ENCODE data around the gene CA6. TPM values are rescaled to one million over a fixed set of nuclear protein-coding genes. Genes with fewer than 3 reads are reported as not detected.

Gene CA6
- total RNA-seq, 1 donor from 2014 or later: not detected

DNA sequence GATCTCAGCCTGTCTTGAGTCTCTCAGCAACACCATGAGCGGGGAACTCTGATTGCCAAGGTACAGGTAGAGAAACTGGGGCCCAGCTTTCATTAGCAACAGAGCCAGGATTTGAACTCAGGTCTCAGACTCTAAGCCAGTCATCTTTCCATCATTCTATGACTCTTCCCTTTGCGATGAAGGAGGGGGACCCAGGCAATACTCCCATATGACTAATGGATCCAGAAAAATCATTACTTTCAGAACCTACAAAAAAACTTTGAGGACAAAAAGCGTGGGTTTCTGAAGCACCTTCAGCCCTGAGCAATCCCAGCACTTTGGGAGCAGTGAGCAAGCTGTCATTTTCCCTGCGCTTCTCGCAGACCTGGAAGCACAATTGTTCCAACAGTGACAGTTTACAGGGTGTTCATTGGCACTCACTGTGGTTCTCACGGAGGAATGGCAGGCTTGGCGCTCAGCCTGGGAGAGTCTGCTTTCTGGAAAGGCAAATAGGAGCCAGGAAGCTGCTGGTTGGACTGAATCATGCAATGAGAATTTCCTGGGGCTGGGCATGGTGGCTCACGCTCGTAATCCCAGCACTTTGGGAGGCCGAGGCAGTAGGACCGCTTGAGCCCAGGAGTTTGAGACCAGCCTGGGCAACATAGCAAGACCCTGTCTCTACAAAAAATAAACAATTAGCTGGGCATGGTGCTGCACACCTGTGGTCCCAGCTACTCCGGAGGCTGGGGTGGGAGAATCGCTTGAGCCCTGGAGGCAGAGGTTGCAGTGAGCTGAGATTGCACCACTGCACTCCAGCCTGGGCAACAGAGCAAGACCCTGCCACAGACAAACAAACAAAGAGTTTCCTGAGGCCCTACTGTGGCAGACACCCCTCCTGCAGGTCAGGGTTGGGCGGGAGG, 40.5 kb downstream of the CA6 start:
- peak; percentile 74 for DNase-seq (ENCODE audit: low read depth)
- H3K4me3 ChIP-seq (ENCODE audit: low read depth, low read length): no peak overlapping the region
- TF ChIP-seq, protein P1, sequence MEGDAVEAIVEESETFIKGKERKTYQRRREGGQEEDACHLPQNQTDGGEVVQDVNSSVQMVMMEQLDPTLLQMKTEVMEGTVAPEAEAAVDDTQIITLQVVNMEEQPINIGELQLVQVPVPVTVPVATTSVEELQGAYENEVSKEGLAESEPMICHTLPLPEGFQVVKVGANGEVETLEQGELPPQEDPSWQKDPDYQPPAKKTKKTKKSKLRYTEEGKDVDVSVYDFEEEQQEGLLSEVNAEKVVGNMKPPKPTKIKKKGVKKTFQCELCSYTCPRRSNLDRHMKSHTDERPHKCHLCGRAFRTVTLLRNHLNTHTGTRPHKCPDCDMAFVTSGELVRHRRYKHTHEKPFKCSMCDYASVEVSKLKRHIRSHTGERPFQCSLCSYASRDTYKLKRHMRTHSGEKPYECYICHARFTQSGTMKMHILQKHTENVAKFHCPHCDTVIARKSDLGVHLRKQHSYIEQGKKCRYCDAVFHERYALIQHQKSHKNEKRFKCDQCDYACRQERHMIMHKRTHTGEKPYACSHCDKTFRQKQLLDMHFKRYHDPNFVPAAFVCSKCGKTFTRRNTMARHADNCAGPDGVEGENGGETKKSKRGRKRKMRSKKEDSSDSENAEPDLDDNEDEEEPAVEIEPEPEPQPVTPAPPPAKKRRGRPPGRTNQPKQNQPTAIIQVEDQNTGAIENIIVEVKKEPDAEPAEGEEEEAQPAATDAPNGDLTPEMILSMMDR (conservative IDR thresholded peaks at IDR 0.05; ENCODE audit: low read depth, low read length): no peak

DNA sequence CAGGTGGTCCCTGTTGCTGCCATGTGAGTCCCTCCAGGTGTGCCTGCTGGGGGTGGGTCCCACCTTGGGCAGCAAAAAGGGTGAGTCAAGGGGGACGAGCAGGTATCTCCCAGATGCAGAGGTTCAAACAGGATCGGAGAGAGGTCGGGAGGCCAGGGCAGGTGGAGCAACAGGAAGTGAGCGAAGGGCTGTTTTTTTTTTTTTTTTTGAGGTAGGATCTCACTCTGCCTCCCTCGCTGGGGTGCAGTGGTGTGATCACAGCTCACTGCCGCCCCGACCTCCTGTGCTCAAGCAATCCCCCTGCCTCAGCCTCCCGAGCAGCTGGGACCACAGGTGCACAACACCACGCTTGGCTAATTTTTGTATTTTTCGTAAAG, 41.1 kb downstream of the CA6 start:
- DNase-seq (ENCODE audit: low read depth): no peak
- TF ChIP-seq, protein P1 (conservative IDR thresholded peaks at IDR 0.05; ENCODE audit: low read depth, low read length): no peak
- no peak overlapping the region for H3K4me3 ChIP-seq (ENCODE audit: low read depth, low read length)

DNA sequence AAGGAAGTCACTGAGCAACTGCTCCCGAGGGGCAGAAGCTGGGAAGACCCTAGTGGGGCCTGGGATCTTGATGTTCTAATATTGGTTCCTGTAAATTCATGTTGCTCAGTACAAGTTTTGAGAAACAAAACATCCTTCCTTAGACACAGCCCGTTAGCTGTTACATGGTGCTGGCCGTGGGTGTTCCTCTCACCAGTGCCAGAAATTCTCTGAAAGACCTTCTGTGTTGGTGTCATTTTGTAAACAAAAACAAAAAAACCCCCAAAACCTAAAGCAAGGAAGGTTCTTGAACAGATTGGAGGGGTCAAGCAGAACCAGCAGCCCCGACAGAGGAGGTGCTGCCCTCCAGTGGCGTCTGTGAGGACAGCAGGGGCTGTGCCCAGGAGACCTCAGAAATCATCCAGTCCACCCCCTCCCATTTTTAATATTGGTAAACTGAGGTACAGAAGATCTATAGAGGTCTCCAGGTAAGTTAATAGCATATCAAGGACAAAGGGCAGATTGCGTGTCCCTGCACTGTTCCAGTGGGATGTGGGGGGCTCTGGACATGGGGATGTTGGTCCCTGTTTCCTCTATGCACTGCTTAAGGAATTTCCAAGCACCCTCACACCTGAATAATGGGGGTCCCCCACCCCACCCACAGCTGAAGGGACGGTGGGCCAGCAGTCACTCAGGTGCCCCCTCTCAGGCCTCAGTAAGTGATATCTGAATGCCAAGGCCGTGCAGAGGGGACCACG, 42.4 kb downstream of the CA6 start:
- DNase-seq (ENCODE audit: low read depth): no peak
- no peak overlapping the region for H3K4me3 ChIP-seq (ENCODE audit: low read depth, low read length)
- TF ChIP-seq, protein P1 (conservative IDR thresholded peaks at IDR 0.05; ENCODE audit: low read depth, low read length): peak; percentile 89

DNA sequence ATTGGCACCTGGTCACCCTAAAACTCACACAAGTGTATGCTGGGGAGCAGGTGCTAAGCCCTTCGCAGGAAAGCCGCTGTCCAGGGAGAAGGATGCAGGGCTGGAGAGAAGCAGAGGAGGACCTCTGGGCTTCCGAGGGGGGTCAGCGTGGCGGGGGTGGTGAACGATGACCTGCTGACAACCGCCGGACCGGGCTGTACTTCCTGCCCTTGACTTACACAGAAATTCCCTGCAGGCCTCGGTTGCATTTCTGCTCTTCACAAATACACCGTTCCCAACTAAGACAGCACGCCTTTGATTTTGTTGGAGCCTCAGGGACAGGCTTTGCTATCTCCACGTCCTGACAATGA, 42.9 kb downstream of the CA6 start:
- TF ChIP-seq, protein P1 (conservative IDR thresholded peaks at IDR 0.05; ENCODE audit: low read depth, low read length): no peak
- DNase-seq (ENCODE audit: low read depth): no peak
- H3K4me3 ChIP-seq (ENCODE audit: low read depth, low read length): no peak overlapping the region

DNA sequence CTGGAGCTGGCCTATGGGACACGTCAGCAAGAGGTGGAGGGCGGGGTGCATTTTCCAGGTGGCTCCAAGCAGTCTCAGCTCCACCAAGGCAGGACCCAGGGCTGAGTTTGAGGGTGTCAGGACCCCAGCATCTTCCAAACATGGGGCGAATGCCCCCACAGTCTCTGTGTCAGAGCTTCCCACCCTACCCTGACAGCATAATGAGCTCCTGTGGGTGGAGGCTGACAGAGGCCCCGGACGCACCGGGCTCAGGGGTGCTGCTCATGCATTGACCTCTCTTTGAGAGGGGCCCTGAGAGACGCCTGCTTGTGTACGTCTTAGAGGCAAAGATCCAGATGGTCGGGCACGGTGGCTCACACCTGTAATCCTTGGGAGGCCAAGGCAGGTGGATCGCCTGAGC, 43.4 kb downstream of the CA6 start:
- TF ChIP-seq, protein P1 (conservative IDR thresholded peaks at IDR 0.05; ENCODE audit: low read depth, low read length): no peak
- no peak for DNase-seq (ENCODE audit: low read depth)
- H3K4me3 ChIP-seq (ENCODE audit: low read depth, low read length): no peak overlapping the region

DNA sequence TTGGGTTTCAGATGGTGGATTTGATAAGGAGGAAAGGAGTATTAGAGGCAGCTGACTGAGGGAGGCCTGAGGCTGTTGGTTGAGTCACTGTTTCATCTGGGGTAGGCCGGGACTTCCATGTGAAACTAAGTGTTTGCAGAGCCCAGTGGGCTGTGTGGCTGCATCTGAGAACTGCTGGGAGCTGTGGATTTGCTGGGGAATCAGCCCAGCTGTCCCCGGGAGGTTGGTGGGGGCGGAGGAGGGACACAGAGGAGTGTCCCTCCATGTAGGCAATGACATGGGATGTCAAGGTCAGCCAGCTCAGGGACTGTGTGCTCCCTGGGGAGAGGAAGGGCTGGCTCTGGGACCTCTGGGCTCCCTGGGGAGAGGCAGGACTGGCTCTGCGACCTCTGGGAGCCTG, 44.2 kb downstream of the CA6 start:
- no peak overlapping the region for H3K4me3 ChIP-seq (ENCODE audit: low read depth, low read length)
- no peak for DNase-seq (ENCODE audit: low read depth)
- TF ChIP-seq, protein P1 (conservative IDR thresholded peaks at IDR 0.05; ENCODE audit: low read depth, low read length): no peak
